GM18519 (cell line): ENCODE measurements around the gene NUTM2E.
"Not testable (repeated sequence)": the region's sequence is repeated elsewhere in the genome, so short reads cannot be mapped to it uniquely, and the experiment has no call there.

Experiments
- ATAC-seq: cut with Tn5 transposase; IDR thresholded peaks from one replicate; pipeline ENCODE4 v1.9.1; 2021; ENCODE audit warnings: mild to moderate bottlenecking, moderate library complexity; ENCODE audit not compliant: unreplicated experiment, low FRiP score

The NUTM2E gene, protein sequence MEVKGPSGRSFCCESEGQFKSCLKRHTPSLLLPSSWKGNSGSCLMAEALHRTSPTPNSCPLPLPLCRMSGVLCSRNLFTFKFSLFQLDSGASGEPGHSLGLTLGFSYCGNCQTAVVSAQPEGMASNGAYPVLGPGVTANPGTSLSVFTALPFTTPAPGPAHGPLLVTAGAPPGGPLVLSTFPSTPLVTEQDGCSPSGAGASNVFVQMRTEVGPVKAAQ (N-terminal part only)

DNA sequence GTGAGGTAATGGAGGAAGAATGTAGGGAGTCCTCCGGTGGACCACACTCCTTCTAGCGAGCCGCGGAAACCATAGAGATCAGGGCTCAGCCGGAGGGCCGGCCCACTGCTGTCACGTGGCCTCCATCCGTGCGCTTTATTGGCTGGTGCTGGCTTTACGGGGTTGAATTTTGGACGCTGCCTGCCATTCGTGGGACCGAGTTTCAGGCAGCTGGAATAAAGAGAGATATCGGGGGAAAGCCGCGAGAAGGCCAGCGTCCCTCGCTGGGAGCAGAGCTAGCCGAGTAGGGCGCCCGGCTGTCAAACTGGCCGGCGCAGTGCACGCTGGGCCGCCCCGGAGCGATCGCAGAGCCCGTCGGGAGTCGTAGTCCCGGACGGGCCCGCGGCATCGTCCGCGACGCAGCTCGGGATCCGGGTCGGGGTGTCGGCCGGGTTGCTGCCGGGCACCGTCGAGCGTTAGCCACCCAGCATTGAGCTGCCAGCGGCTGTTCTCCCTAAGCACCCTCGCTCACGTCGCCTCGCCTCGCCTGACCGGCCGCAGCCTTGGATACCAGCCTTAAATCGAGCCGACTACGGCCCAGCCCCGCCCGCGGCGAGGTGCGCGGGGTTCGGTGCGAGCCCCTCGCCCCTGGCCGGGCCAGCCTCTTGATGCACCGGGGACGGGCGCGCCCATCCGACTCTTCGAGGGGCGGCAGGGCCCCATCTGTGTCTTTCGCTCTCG lies at the start of gene NUTM2E:
Gene NUTM2E, plus strand, starts transcription at position 244 of the 720 bp plus-strand sequence. CDS start 15,002 bp downstream, outside the sequence.
- peak; percentile 91 for ATAC-seq

DNA sequence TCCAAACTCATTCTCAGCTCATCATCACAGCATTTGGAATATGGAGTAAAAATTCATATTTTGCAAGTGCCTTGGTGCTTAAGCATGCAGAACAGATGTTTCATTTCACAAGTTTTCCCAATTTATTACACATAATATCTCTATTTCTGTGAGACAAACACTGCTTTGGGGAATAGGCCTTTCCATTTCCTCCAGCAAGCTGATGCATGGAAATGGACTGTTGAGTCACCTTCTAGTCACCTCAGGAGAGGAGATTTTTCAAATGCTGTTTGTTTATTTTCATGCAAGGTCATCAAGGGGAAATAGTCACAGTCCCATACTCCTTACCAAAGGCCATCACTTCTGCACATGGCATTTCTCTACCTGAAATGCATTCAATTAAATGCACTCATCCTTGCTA lies 48.5 kb upstream of the NUTM2E start:
- not testable (repeated sequence) for ATAC-seq

DNA sequence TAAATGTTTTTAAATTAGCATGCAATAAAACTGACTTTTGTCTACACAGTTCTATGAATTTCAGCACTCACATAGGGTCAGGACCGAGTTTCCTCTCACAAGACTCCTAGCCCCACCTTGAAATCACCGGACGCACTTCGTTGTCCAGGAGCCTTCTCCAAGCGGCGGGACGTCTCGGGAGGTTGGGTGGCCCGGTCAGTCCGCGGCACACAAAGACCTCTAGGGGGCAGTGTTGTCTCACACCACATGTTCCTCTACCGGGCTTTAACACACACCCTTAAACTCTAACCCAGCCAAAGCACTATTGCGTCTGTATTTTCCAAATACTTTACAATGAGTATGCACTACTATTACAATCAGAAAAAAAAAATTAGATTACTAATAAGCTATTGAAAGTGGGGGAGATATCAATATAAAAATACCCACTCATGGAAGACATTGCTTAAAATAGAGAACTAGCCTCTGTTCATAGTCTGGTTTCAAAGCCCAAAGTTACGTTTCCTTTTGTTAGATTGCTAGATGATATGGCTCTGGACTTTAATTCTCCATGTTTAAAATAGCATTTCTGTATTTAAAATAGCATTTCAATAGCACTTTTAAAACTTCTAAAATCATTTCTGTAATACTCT lies 47.1 kb upstream of the NUTM2E start:
- peak; percentile 83 for ATAC-seq

DNA sequence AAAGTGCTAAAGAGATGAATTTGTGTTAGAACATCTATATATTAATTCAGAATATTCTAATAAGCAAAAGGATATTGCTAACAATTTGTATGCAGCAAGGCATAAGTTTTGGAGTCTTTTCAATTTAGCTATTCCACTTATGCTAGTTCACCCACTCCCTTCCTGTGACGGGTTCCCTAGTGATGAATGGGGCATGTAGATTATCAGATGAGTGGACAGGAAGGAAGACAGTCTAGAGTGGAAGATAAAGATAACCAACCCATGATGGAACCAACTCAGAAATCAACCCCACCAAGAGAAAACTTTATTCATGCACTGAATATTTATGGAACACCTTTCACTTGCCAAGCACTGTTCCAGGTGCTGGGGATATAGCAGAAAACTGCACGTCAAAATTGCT lies 46.5 kb upstream of the NUTM2E start:
- not testable (repeated sequence) for ATAC-seq

DNA sequence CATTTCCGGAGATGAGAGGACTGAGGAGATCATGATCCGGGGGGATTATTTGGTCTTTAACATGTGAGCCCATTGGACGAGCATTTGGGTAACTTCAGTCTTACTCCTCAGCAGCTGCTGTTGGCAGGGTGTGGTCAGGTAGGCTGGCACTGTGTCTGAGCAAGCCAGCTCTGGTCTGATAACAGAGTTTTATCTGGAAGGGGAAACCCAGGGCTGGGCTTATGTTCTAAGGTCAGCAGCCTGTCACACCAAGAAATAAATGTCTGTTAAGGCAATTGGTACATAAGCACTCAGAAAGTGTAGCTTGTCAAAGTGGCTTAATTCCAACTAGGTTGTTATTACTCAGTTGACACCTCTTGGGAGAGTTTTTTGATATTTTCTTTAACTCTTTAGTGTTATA lies 45.0 kb upstream of the NUTM2E start:
- ATAC-seq = not testable (repeated sequence)

DNA sequence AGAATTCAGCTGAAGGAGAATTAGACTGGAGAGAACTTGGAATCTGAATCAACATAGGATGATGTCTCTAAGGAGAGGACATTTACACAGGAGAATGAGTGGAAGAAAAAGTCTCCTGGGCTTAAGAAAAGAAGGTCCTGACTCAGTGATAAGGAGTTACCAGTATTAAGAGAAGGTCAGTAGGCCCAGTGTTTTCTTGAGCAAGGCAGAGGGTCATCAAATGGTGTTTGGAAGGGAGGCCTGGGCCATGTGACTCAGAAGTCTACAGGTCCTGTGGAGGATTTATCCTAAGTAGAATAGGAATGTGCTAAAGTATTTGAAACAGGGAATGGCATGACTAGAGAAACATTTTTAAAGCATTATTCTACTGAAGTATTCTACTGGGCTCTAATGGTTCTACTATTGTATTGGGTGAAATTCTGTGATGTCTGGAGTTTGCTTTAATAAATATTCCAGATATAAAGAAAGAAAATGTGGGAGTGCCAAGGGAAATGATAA lies 39.0 kb upstream of the NUTM2E start:
- not testable (repeated sequence) for ATAC-seq

DNA sequence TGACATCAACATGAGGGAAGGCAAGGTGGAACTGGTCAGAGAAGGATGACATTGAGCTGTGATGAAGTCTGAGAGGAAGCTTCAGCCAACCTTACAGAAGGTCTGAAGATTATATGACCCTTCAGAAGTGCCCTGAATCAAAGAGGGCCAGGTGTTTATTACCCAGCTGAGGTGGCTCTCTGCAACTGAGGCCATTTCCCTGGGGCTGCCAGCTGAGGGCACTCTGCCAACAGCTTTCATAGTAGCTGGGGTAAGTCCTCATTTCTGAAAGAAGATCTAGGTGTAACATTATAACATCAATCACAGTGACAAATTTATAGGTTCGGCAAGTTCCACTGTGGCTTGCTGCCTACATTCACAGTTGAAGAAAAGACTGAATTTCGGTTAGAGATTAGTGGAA lies 37.2 kb upstream of the NUTM2E start:
- not testable (repeated sequence) for ATAC-seq

DNA sequence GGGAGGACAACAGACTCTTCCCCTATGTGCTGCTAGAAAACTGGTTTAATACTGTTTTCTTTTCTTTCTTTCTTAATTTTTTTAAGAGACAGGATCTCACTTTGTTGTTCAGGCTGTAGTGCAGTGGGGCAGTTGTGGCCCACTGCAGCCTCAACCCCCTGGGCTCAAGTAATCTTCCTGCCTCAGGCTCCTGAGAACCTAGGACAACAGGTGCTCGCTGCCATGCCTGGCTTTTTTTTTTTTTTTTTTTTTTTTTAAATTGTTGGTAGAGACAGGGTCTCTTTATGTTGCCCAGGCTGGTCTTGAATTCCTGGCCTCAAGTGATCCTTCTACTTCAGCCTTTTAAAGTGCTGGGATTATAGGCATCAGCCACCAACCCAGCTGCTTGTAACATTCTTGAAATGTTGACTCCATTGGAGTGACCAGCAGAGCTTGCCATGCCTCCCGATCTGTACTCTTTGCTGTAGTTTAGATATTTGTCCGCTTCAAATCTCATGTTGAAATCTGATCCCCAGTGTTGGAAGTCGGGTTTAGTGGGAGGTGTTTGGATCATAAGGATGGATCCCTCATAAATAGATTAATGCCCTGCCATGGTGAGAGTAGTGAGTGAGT lies 34.5 kb upstream of the NUTM2E start:
- ATAC-seq = not testable (repeated sequence)

DNA sequence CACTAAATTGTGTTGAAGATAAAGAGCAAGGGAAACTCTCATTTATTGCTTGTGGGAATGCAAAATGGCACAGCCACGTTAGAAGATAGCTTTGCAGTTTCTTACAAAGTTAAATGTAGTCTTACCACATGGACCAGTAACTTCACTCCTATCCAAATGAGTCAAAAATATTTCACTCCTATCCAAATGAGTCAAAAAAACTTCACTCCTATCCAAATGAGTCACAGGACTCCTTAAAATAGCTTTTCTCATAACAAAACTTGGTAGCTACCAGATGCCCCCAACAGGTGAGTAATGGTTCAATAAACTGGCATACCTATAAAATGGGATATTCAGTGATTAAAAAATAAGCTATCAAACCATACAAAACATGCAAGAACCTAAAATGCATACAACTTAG lies 27.2 kb upstream of the NUTM2E start:
- peak; percentile 89 for ATAC-seq

DNA sequence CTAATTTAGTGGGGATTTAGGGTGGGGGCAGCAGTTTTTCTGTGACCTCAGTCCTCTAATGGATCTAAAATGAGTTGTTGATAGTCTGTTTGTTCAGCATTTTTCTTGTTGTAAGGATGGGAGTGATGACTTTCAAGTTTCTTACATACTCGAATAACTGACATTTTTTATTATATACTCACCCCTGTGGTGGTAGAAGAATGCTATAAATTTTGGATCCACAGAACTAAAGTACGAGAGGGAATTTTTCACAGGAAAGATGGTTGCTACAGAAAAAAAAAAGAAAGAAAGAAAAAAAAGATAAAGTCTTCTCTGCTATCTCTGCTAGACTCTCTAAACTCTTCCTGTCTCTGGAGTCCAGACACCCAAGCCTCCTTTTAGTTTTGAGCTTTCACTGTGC lies 20.7 kb upstream of the NUTM2E start:
- ATAC-seq = not testable (repeated sequence)

DNA sequence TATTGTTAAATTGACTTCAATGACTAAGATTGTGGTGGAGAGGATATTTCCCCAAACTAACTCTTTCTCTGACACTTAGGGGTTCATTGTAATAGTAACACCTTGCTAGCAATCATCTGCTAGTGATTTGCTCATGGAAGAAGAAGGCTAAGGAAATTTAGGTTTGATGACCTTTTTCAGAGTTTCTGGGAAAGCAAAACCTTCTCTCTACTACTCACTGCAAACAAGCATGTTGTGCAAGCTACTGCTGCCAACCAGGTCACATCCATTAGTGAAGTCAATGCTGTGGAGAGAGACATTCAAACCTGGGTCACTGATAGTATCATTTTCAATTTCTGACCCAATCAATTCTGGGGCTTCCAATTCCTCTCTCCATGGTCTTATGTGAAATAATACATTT lies 14.6 kb upstream of the NUTM2E start:
- not testable (repeated sequence) for ATAC-seq

DNA sequence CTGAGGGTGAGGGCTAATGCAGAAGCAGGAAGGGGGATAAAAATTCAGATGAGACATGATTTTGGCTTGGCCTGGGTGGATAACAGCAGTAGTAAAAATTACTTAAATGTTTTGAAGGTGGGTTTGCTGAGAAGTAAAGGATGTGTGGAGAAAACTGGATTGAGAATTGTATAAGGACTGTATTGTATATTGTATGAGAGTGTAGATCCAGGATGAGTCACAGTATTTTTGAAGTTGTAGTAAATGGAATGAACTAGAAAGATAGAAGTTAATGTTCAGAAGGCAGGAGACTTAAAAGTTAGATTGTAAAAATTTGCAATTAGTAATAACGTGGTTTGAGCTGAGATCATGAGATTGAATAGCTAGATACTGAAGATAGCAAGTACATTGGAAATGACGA lies 10.2 kb upstream of the NUTM2E start:
- ATAC-seq = not testable (repeated sequence)

DNA sequence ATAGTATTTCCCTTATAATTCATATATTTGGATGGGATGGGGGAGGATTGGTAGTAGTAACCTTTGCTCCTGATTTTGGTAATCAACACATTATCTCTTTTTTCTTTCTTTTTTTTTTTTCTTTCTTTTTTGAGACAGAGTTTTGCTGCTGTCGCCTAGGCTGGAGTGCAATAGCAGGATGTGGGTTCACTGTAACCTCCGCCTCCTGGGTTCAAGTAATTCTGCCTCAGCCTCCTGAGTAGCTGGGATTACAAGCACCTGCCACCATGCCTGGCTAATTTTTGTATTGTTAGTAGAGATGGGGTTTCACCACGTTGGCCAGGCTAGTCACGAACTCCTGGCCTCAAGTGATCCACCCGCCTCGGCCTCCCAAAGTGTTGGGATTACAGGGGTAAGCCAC lies 3.2 kb upstream of the NUTM2E start:
- not testable (repeated sequence) for ATAC-seq

DNA sequence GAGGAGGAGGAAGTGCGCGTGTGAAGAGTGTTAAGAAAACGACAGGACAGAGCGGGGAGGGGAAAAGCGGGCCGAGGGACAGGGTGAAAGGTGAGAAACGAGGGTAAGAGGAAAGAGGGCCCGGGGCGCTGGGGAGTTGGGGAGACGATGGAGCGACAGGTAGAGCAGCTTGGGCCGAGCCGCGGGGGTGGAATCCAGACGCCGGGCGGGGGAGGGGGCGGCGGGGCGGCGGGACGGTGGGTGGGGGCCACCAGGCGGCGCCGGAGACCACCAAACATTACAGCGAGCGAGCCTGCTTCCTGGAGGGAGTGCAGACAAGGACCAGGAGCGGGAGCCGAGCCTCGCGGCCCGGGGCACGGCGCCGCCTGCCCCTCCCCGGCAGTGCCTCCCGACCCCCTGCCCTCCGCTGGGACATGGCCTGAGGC lies 940 bp upstream of the NUTM2E start:
- peak; percentile 4 for ATAC-seq

DNA sequence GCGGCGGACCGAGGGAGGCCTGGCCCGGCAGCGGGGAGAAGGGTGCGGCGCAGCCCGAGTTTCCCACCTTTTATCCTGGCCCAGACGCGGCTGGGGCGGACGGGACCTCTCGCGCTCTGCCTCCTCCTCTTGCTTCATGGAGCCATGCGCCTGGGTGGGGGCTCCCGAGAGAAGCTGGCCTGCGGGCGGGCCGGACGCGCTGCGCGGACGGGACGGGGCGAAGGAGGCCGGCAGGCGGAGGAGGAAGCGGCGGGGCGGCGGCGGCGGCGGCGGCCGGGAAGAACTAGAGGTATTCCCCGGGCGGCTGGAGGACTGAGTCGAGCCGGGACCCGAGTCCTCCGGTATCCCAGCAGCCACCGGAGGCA lies 426 bp upstream of the NUTM2E start:
- ATAC-seq = not testable (repeated sequence)

DNA sequence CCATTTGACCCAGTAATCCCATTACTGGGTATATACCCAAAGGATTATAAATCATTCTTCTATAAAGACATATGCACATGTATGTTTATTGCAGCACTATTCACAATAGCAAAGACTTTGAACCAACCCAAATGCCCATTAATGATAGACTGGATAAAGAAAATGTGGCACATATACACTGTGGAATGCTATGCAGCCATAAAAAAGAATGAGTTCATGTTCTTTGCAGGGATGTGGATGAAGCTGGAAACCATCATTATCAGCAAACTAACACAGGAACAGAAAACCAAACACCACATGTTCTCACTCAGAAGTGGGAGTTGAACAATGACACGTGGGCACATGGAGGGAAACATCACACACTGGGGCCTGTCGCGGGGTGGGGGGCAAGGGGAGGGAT lies 7.3 kb downstream of the NUTM2E start:
- not testable (repeated sequence) for ATAC-seq

DNA sequence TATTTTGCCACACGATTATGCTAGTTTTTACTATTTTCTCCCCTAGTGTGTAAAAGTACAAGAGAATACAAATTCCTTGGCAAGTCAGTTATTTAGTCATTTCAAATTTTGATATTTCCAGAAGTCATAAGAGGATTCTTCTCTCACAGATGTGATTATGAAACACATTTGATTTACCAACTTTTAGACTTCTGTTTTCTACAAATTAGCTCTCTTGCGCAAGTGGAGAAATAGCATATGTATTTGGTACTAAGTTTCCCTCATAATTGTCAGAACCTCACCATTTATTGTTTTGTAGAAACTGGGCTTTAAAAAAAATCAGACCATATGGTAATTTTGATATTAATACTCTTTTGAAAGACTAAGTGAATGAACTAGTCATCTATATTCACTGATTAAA lies 9.4 kb downstream of the NUTM2E start:
- ATAC-seq = not testable (repeated sequence)

DNA sequence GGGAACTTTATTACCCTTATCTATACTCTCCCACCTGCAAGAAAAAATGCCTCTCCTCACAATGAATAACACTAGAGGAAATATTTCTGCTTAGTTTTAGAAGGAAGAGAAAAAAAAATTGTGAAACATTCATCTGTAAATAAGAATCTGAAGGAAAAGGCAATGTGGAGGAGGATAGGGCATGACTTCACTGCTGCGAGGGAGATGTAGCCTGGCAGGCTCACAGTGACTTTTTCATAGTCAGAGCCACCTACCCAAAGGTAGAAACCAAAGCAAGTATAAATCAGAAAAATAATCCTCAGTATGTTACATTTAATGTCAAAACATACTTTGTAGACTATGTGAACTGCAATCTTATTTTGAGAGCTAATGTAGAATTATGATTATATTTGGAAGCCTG lies 10.4 kb downstream of the NUTM2E start:
- ATAC-seq = not testable (repeated sequence)

DNA sequence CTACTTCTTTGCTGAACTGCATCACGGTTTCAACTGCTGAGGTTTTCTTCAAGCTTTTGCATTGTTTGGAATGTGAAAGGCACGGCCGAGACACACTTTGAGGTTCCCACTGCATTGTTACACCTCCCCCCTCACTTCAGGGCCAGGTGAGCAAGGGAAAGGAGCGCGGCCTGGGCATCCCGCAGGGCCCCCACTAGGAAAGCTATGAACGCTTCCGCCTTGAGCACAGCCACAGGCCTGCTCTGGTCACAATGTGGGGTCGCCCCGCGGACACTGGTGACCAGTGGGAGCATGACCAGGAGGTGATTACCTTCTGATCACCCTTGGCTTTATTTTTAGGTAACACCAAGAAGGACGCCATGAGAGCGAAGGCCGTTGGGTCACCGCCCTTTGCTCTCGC lies 11.9 kb downstream of the NUTM2E start:
- ATAC-seq = not testable (repeated sequence)

DNA sequence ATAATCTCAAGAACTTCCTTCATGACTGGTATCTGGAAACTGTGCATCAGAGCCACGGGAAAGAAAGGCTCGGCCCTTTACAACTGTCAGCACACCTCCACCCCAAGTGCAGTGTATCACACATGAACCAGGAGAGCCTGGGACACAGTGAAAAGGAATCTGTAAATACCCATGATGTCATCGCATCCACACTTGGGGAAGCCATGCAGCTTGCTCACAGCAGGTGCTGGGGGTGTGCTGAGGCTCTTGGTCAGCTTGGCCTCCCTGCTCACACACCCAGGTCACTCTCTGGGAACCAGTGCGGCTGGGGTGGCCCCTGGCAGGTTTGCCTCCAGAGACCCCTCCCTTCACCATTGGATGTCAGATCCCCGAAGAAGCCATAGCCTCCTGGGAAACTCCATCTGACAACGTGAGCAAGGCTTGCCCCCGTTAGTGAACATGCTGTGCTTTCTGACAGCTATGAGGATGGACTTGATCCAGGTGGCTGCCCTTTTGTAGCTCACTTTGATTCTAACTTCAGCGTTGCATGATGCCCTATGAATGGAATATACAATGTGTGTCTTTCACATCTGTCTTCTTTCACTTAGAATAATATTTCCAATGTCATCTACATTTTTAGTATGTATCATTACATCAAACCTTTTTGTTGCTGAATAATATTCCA lies 26.8 kb downstream of the NUTM2E start:
- not testable (repeated sequence) for ATAC-seq
